ENCODE data around the gene DGKH.

- TF ChIP-seq CTCF (conservative IDR thresholded peaks at IDR 0.05 in 1 of 2, IDR thresholded peaks at IDR 0.05 in 1 of 2; ENCODE audit: low read depth in 1 of 2, low read length in 2 of 2) (no peak), EZH2 (IDR thresholded peaks at IDR 0.05; ENCODE audit: low read length, missing control alignments) (no peak)
Measured at GRCh38 chr13:42170029-42170428, 121.6 kb downstream of the DGKH start.

Measured in fibroblast of lung (primary cell).